HG03095 (cell line): ENCODE measurements around the gene LOC101059915.
"Not testable (repeated sequence)": the region's sequence is repeated elsewhere in the genome, so short reads cannot be mapped to it uniquely, and the experiment has no call there.

Experiments
- ATAC-seq: cut with Tn5 transposase; IDR thresholded peaks from one replicate; pipeline ENCODE4 v1.9.1; 2021; ENCODE audit warnings: moderate library complexity; ENCODE audit not compliant: unreplicated experiment

The LOC101059915 gene

GRCh38 chrX:71671043-71671780 lies 3.9 kb downstream of the LOC101059915 start:
- no peak for ATAC-seq

DNA sequence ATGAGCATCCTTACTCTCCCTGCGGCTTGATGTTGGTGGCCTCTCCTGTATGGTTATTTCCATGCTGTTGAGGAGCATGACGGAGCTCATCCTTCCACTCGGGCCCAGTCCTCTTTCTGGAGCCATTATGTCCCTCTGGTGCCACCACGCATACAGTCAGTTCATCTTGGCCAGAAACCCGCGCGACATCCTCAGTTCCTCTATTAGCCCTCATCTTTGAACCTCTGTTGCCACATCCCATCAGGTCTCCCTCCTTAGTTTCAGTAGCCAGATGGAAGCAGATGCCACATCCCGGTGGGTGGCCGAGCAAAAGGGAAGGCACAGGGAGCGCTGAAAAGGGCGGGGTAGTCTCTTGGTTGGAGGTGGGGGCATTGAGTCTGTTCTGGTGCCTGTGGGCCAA lies 4.6 kb downstream of the LOC101059915 start:
- ATAC-seq = no peak

GRCh38 chrX:71675636-71676035 lies 8.3 kb downstream of the LOC101059915 start:
- not testable (repeated sequence) for ATAC-seq

DNA sequence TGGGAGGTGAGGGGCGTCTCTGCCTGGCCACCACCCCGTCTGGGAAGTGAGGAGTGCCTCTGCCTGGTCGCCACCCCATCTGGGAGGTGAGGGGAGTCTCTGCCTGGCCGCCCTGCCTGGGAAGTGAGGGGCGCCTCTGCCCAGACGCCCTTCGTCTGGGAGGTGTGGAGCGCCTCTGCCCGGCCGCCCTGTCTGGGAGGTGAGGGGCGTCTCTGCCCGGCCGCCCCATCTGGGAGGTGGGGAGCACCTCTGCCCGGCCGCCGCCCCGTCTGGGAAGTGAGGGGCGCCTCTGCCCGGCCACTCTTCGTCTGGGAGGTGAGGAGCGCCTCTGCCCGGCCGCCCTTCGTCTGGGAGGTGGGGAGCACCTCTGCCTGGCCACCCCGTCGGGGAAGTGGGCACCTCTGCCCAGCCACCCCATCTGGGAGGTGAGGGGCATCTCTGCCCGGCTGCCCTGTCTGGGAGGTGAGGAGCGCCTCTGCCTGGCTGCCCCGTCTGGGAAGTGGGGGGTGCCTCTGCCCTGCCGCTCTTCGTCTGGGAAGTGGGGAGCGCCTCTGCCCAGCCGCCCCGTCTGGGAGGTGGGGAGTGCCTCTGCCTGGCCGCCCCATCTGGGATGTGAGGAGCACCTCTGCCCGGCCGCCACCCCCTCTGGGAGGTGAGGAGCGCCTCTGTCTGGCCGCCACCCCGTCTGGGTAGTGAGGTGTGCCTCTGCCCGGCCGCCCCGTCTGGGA lies 8.9 kb downstream of the LOC101059915 start:
- ATAC-seq = not testable (repeated sequence)

- ATAC-seq = not testable (repeated sequence)
Observed at GRCh38 chrX:71677195-71677594, 9.8 kb downstream of the LOC101059915 start.

DNA sequence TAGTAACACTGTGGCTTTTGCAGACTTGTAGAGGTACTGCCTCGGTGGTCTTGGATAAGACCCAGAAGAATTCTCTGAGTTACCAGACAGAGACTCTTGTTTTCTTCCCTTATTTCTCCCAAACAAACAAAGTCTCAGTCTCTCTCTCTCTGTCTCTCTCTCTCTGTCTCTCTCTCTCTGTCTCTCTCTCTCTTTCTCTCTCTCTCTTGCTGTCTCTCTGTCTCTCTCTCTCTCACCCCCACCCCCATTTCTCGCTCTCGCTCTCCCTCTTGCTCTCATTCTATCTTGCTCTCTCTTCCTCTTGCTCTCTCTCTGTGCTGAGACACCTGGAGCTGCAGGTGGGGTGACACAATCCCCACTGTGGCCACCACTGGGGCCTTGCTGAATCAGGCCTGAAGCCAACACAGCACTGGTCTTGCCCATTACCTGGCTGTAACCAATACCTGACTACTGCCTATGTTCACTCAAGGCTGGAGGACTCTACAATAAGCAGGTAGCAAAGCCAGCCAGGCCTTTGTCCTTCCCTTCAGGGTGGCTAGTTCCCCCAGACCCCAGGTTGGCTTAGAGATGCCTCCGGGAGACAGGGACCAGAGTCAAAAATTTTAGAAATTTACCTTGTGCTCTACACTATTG lies 12.3 kb downstream of the LOC101059915 start:
- no peak for ATAC-seq

DNA sequence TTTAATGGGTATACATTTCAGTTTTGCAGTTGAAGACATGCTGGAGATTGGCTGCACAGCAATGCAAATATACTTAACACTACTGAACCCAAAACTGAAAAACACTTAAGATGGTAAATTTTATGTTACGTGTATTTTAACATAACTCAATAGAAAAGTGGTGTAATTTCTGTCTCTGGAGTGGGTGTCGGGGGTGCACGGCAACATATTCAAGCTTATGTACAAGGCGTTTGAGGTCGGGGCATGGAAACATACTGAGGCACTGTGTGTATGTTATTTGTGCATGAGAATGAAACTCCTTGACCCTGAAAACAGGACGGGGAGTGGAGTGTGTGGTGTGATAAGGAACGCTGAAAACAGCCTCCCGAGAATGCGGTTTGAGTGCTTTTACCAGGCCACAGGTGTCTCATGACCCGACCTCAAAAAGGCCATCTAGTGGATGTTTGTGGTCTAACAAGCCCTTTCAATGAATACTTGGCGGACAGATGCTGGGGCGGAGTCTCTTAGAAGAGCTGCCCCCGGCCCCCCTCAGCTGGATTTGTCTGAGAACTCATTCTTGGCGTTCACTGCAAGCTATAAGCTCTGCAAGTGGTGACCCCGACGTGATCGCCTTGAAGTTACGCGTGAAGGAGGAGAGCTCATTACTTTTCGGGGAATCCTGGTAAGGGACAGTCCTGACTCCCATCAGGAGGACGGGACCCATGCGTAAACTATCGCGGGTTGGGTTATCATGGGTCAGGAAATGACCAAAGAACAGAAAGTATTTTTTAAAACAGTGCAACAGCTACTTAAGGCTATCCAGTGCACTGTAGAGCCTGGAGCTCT lies 29.5 kb downstream of the LOC101059915 start:
- peak; percentile 60 for ATAC-seq

- ATAC-seq = peak; percentile 45
Observed at GRCh38 chrX:71697466-71698298, 30.3 kb downstream of the LOC101059915 start.

- not testable (repeated sequence) for ATAC-seq
Observed at GRCh38 chrX:71698299-71699022, 31.1 kb downstream of the LOC101059915 start.

- ATAC-seq = not testable (repeated sequence)
Observed at GRCh38 chrX:71699023-71699344, 31.6 kb downstream of the LOC101059915 start.

DNA sequence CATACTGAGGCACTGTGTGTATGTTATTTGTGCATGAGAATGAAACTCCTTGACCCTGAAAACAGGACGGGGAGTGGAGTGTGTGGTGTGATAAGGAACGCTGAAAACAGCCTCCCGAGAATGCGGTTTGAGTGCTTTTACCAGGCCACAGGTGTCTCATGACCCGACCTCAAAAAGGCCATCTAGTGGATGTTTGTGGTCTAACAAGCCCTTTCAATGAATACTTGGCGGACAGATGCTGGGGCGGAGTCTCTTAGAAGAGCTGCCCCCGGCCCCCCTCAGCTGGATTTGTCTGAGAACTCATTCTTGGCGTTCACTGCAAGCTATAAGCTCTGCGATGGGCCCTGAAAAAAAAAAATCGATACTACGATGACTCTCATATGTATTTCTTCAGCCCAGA lies 35.5 kb downstream of the LOC101059915 start:
- peak; percentile 57 for ATAC-seq

GRCh38 chrX:71714064-71714463 lies 46.7 kb downstream of the LOC101059915 start:
- not testable (repeated sequence) for ATAC-seq

GRCh38 chrX:71715551-71715950 lies 48.2 kb downstream of the LOC101059915 start:
- ATAC-seq = not testable (repeated sequence)

- ATAC-seq = not testable (repeated sequence)
Observed at GRCh38 chrX:71716323-71716722, 49.0 kb downstream of the LOC101059915 start.

DNA sequence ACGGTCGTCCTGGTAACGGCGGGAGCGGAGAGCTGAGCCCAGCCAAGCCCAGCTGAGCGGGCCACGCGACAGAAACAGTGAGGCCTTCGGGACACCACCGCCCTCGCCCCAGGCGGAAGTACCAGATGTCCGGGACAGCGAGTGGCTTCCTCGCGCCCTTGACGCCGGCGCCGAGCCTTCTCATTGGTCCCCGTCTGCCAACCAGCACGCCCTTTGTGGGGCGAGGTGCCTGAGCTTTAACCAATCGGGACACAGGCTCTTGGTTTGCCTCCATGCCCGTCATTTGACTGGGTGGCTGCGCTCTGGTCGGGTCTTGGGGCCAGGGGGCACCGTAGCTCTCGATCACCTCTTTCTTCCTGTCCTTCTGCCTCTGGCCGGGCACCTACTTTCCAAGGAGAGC lies 50.8 kb downstream of the LOC101059915 start, which contains the start of gene CXorf49:
Gene CXorf49, minus strand, starts transcription at position 101 of the 400 bp plus-strand sequence. CDS start 134 bp downstream, outside the sequence.
- not testable (repeated sequence) for ATAC-seq

- ATAC-seq = not testable (repeated sequence)
Observed at GRCh38 chrX:71719195-71719594, 51.8 kb downstream of the LOC101059915 start.

GRCh38 chrX:71720289-71720886 lies 53.0 kb downstream of the LOC101059915 start:
- not testable (repeated sequence) for ATAC-seq
